ENCODE measurements around the gene CCDC33.

DNA sequence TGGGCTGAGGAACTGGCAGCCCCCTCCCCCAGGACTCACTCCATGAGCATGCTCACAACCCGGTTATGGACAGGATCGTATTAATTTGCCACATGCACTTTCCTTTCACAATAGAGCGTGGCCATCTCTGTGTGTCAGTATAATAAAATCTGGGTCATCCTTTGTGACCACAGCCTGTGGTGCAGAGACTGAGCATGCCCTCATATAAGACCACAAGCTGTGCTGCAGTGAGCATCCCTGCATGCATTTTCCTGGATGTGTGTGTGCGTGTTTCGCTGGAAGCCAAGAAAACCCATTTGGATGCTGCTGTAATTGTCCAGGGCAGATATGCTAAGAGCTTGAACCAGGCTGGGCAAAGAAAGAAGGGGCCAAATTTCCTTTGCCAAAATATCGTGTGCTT is 91.6 kb downstream of the CCDC33 start:
- TF ChIP-seq RARB (CRISPR knock-in tag; IDR thresholded peaks at IDR 0.05) (no peak), ZNF8 (CRISPR knock-in tag; IDR thresholded peaks at IDR 0.05) (no peak), PPARA (CRISPR knock-in tag; IDR thresholded peaks at IDR 0.05; ENCODE audit: borderline replicate concordance) (no peak), ZFP30 (CRISPR knock-in tag; IDR thresholded peaks at IDR 0.05) (no peak), TOX (CRISPR knock-in tag; IDR thresholded peaks at IDR 0.05; ENCODE audit: borderline replicate concordance) (no peak), ARNTL (CRISPR knock-in tag; IDR thresholded peaks at IDR 0.05; ENCODE audit: borderline replicate concordance, low read depth) (no peak), TCF4 (CRISPR knock-in tag; IDR thresholded peaks at IDR 0.05; ENCODE audit: borderline replicate concordance) (no peak), GLIS3 (CRISPR knock-in tag; IDR thresholded peaks at IDR 0.05) (no peak)

Measured in SK-N-SH treated with all-trans-retinoic acid at 6 μM for 48 hours (cell line).